ENCODE measurements around the gene EIF2S1.

DNA sequence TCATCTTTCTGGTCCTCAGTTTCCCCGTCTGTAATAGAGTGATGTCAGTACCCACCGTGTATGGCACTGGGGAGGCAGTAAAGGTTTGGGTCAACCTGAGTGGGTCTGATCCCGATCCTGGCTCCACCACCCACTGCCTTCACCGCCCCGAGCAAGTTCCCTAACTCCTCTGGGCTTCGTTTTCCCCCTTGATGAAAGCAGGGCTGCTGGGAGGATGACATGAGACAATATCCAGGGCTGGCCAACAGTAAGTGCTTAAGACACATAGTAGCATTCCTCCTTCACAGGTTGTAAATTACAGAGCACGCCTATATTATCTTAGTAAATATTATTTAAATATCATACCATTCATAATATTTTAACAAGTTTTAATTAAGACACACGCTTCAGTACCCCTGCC is 51.2 kb downstream of the EIF2S1 start:
- TF ChIP-seq, protein P1, sequence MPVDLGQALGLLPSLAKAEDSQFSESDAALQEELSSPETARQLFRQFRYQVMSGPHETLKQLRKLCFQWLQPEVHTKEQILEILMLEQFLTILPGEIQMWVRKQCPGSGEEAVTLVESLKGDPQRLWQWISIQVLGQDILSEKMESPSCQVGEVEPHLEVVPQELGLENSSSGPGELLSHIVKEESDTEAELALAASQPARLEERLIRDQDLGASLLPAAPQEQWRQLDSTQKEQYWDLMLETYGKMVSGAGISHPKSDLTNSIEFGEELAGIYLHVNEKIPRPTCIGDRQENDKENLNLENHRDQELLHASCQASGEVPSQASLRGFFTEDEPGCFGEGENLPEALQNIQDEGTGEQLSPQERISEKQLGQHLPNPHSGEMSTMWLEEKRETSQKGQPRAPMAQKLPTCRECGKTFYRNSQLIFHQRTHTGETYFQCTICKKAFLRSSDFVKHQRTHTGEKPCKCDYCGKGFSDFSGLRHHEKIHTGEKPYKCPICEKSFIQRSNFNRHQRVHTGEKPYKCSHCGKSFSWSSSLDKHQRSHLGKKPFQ (CRISPR knock-in tag; IDR thresholded peaks at IDR 0.05; ENCODE audit: insufficient replicate concordance) = no peak
- TF ChIP-seq PHF8 (CRISPR knock-in tag; IDR thresholded peaks at IDR 0.05) = no peak
- no peak for TF ChIP-seq MEIS1 (CRISPR knock-in tag; IDR thresholded peaks at IDR 0.05; ENCODE audit: borderline replicate concordance)
- TF ChIP-seq, protein P2, sequence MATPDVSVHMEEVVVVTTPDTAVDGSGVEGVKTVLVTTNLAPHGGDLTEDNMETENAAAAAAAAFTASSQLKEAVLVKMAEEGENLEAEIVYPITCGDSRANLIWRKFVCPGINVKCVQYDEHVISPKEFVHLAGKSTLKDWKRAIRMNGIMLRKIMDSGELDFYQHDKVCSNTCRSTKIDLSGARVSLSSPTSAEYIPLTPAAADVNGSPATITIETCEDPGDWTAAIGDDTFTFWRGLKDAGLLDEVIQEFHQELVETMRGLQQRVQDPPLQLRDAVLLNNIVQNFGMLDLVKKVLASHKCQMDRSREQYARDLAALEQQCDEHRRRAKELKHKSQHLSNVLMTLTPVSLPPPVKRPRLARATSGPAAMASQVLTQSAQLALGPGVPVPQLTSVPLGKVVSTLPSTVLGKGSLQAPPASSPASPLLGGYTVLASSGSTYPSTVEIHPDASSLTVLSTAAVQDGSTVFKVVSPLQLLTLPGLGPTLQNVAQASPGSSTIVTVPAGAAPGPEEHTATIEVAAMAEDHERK (CRISPR knock-in tag; IDR thresholded peaks at IDR 0.05; ENCODE audit: low read depth) = no peak
- no peak for TF ChIP-seq ZNF615 (CRISPR knock-in tag; IDR thresholded peaks at IDR 0.05; ENCODE audit: borderline replicate concordance)
- TF ChIP-seq SIN3A (IDR thresholded peaks at IDR 0.05; ENCODE audit: borderline replicate concordance, low read depth, low read length) = no peak
- TF ChIP-seq XRCC5 (optimal IDR thresholded peaks at IDR 0.05; ENCODE audit: low read length) = no peak
- no peak for TF ChIP-seq RAD21 (CRISPR knock-in tag; IDR thresholded peaks at IDR 0.05)
- no peak for TF ChIP-seq ARNTL (CRISPR knock-in tag; IDR thresholded peaks at IDR 0.05)
- TF ChIP-seq POLR2G (IDR thresholded peaks at IDR 0.05; ENCODE audit: low read depth, low read length) = no peak
- TF ChIP-seq, protein P3, sequence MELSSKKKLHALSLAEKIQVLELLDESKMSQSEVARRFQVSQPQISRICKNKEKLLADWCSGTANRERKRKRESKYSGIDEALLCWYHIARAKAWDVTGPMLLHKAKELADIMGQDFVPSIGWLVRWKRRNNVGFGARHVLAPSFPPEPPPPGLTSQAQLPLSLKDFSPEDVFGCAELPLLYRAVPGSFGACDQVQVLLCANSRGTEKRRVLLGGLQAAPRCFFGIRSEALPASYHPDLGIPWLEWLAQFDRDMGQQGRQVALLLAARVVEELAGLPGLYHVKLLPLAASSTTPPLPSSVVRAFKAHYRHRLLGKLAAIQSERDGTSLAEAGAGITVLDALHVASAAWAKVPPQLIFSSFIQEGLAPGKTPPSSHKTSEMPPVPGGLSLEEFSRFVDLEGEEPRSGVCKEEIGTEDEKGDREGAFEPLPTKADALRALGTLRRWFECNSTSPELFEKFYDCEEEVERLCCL (CRISPR knock-in tag; IDR thresholded peaks at IDR 0.05; ENCODE audit: borderline replicate concordance) = no peak
- TF ChIP-seq SP4 (CRISPR knock-in tag; IDR thresholded peaks at IDR 0.05) = no peak
- no peak for TF ChIP-seq SMC3 (IDR thresholded peaks at IDR 0.05; ENCODE audit: low read length)
